Esophagus muscularis mucosa (tissue), 3 donors: ENCODE results near the gene ZNF423.

Source experiments
- POLR2AphosphoS5 ChIP-seq, 2 donors: sonication (generic); formaldehyde crosslinking; IDR thresholded peaks; one replicate each; pipeline ENCODE4 v1.6.1; 2017; ENCODE audit warnings: antibody characterized with exemption in 2 of 2
- TF ChIP-seq, protein P1 (sequence below), 3 experiments: fragments of 200-600 bp in 2 of 3; fragments of 450-650 bp in 1 of 3; sonication (generic) in 2 of 3; IDR thresholded peaks; one replicate each; pipeline ENCODE4 v1.5.1; 2017 to 2019; ENCODE audit warnings: antibody characterized with exemption in 3 of 3, mild to moderate bottlenecking in 2 of 3, moderate library complexity in 1 of 3

DNA sequence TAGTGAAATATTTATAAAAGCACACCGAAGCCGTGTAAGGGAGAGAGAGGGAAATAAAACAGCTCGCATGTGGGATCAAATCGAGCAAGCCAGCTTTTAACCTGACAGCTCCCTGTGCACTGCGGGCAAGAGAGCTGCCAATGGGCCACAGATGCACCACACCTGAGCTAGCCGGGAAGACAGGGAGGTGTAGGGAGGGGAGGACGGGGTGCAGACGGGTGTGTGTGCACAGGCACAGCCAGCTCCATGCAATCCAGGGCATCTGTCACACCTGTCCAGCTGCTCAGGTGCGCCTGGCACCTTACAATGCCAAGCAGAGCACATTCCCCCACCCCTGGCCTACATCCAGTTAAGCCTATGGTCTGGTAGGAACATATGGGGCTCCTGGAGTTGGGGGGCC is 412.3 kb downstream of the ZNF423 start:
- TF ChIP-seq, protein P1, sequence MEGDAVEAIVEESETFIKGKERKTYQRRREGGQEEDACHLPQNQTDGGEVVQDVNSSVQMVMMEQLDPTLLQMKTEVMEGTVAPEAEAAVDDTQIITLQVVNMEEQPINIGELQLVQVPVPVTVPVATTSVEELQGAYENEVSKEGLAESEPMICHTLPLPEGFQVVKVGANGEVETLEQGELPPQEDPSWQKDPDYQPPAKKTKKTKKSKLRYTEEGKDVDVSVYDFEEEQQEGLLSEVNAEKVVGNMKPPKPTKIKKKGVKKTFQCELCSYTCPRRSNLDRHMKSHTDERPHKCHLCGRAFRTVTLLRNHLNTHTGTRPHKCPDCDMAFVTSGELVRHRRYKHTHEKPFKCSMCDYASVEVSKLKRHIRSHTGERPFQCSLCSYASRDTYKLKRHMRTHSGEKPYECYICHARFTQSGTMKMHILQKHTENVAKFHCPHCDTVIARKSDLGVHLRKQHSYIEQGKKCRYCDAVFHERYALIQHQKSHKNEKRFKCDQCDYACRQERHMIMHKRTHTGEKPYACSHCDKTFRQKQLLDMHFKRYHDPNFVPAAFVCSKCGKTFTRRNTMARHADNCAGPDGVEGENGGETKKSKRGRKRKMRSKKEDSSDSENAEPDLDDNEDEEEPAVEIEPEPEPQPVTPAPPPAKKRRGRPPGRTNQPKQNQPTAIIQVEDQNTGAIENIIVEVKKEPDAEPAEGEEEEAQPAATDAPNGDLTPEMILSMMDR (IDR thresholded peaks at IDR 0.05), result no peak
- no peak for TF ChIP-seq POLR2AphosphoS5 (IDR thresholded peaks at IDR 0.05)
